Measurements from ENCODE around the gene ARAF. TPM values are rescaled to one million over a fixed set of nuclear protein-coding genes. Genes with fewer than 3 reads are reported as not detected.

Gene ARAF
- polyA plus RNA-seq, 1 donor from 2014 or later, result 25.0 TPM

- Histone ChIP-seq H4K20me1 (ENCODE audit: insufficient read depth) (no peaks in the 10 kb centered on the region), H3K9me2 (ENCODE audit: insufficient read depth, low read length) (no peaks in the 10 kb centered on the region), H3K4me2 (ENCODE audit: low read length) (no peak overlapping the region), H3K36me3 (ENCODE audit: insufficient read depth, low read length) (no peaks in the 10 kb centered on the region), H2AFZ (ENCODE audit: low read depth, low read length) (no peak overlapping the region), H3K9ac (ENCODE audit: low read length) (peak overlapping the region; percentile 62), H3K79me2 (replicated peaks; ENCODE audit: insufficient read depth, low read length) (no peaks in the 10 kb centered on the region), H3K4me3 (ENCODE audit: low read length) (peak overlapping the region; percentile 74), H3F3A (ENCODE audit: insufficient read depth, low read length, poor library complexity, severe bottlenecking) (no peaks in the 10 kb centered on the region), H3K27me3 (ENCODE audit: insufficient read depth, low read depth, low read length) (no peaks in the 10 kb centered on the region), H3K9me3 (ENCODE audit: low read length) (no peaks in the 10 kb centered on the region), H3K27ac (ENCODE audit: low read length) (no peak overlapping the region)
- TF ChIP-seq CTCF (IDR thresholded peaks at IDR 0.05; ENCODE audit: poor library complexity, severe bottlenecking), result no peak
- TF ChIP-seq SMC3 (conservative IDR thresholded peaks at IDR 0.05; ENCODE audit: poor library complexity), result no peak
- TF ChIP-seq EP300 (conservative IDR thresholded peaks at IDR 0.05; ENCODE audit: poor library complexity, severe bottlenecking), result no peak
- TF ChIP-seq RAD21 (conservative IDR thresholded peaks at IDR 0.05), result no peak
- no peak for TF ChIP-seq REST (IDR thresholded peaks at IDR 0.05; ENCODE audit: borderline replicate concordance)
- no peak for TF ChIP-seq POLR2AphosphoS5 (IDR thresholded peaks at IDR 0.05)
- no peak for TF ChIP-seq MXI1 (conservative IDR thresholded peaks at IDR 0.05; ENCODE audit: poor library complexity, severe bottlenecking)
- TF ChIP-seq EZH2 (IDR thresholded peaks at IDR 0.05; ENCODE audit: borderline replicate concordance, insufficient read depth, low read length, poor library complexity, severe bottlenecking), result no peak
- no peak for TF ChIP-seq TAF1 (IDR thresholded peaks at IDR 0.05; ENCODE audit: low read depth)
These were observed 58.0 kb downstream of the ARAF start for GRCh38 chrX:47618923-47619485.

DNA sequence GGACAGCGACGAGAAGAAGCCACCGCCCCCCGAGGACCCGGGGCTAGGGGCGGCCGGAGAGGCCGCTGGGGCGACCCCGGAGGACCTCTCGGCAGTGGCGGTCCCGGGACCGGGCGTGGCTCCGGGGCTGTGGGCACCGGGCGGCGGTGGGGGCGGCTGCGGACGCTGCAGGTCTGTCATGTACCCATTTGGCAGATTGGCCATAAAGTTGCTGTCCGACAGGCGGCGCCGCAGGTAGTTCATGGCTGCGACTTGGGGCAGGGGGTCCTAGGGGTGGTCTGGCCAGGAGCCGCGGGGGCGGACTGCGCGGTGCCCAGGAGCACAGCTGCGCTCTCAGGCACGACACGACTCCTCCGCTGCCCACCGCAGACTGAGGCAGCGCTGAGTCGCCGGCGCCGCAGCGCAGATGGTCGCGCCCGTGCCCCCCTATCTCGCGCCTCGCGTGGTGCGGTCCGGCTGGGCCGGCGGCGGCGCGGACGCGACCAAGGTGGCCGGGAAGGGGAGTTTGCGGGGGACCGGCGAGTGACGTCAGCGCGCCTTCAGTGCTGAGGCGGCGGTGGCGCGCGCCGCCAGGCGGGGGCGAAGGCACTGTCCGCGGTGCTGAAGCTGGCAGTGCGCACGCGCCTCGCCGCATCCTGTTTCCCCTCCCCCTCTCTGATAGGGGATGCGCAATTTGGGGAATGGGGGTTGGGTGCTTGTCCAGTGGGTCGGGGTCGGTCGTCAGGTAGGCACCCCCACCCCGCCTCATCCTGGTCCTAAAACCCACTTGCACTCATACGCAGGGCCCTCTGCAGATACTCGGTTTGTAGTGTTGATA lies 58.7 kb downstream of the ARAF start, which contains the start of gene SYN1:
SYN1 (minus strand) TSS at position 372 of the 817 bp plus-strand sequence; CDS start at position 243, 129 bp downstream.
- H4K20me1 ChIP-seq (ENCODE audit: insufficient read depth), result no peaks in the 10 kb centered on the region
- H3K9me3 ChIP-seq (ENCODE audit: low read length), result no peaks in the 10 kb centered on the region
- TF ChIP-seq TAF1 (IDR thresholded peaks at IDR 0.05; ENCODE audit: low read depth) (peak; percentile 71), EZH2 (IDR thresholded peaks at IDR 0.05; ENCODE audit: borderline replicate concordance, insufficient read depth, low read length, poor library complexity, severe bottlenecking) (no peak), RAD21 (conservative IDR thresholded peaks at IDR 0.05) (peak; percentile 55), POLR2AphosphoS5 (IDR thresholded peaks at IDR 0.05) (peak; percentile 86), CTCF (IDR thresholded peaks at IDR 0.05; ENCODE audit: poor library complexity, severe bottlenecking) (peak; percentile 73), EP300 (conservative IDR thresholded peaks at IDR 0.05; ENCODE audit: poor library complexity, severe bottlenecking) (no peak), SMC3 (conservative IDR thresholded peaks at IDR 0.05; ENCODE audit: poor library complexity) (peak; percentile 47), MXI1 (conservative IDR thresholded peaks at IDR 0.05; ENCODE audit: poor library complexity, severe bottlenecking) (peak; percentile 44), REST (IDR thresholded peaks at IDR 0.05; ENCODE audit: borderline replicate concordance) (peak; percentile 84)
- no peak within 1 kb of the TSS for H3K27ac ChIP-seq (ENCODE audit: low read length)
- H2AFZ ChIP-seq (ENCODE audit: low read depth, low read length), result peak within 1 kb of the TSS; percentile 73
- no peak within 1 kb of the TSS for H3K4me2 ChIP-seq (ENCODE audit: low read length)
- H3K79me2 ChIP-seq (replicated peaks; ENCODE audit: insufficient read depth, low read length), result no peaks in the 10 kb centered on the region
- H3K36me3 ChIP-seq (ENCODE audit: insufficient read depth, low read length), result no peaks in the 10 kb centered on the region
- no peaks in the 10 kb centered on the region for H3K9me2 ChIP-seq (ENCODE audit: insufficient read depth, low read length)
- H3F3A ChIP-seq (ENCODE audit: insufficient read depth, low read length, poor library complexity, severe bottlenecking), result no peaks in the 10 kb centered on the region
- no peaks in the 10 kb centered on the region for H3K27me3 ChIP-seq (ENCODE audit: insufficient read depth, low read depth, low read length)
- peak within 1 kb of the TSS; percentile 74 for H3K4me3 ChIP-seq (ENCODE audit: low read length)
- peak within 1 kb of the TSS; percentile 66 for H3K9ac ChIP-seq (ENCODE audit: low read length)

Measured in neural cell (in vitro differentiated cells).